B cell (primary cell): ENCODE data around the gene EFNA5. TPM values are rescaled to one million over a fixed set of nuclear protein-coding genes. Genes with fewer than 3 reads are reported as not detected.

Source experiments
- ATAC-seq: fragments of 200-7000 bp; cut with Tn5 transposase; one replicate; pipeline ENCODE4 v1.10.0; 2021; ENCODE audit warnings: low read depth, mild to moderate bottlenecking, moderate number of reproducible peaks, moderate library complexity
- CTCF ChIA-PET: fragments of 350-600 bp; sonication (Branson Sonifier 250); formaldehyde crosslinking; loops from one replicate; lab custom pipeline; 2021; ENCODE audit warnings: antibody characterized with exemption, inconsistent platforms; lab: Charles Lee
- POLR2A ChIA-PET: fragments of 350-600 bp; sonication (Branson Sonifier 250); formaldehyde crosslinking; loops from one replicate; lab custom pipeline; 2021; ENCODE audit warnings: antibody characterized with exemption; lab: Charles Lee
- DNase-seq: peaks from one replicate; pipeline ENCODE4 v3.0.0; 2013
- H2AFZ ChIP-seq: 2 replicates; pipeline ENCODE4 v1.6.1; 2012; ENCODE audit warnings: mild to moderate bottlenecking, low read depth, low read length; ENCODE audit not compliant: insufficient read depth, poor library complexity, severe bottlenecking
- H3K27ac ChIP-seq, 2 donors: 1 replicate in 1 of 2; 2 replicates in 1 of 2; pipeline ENCODE4 v1.5.1; 2012 to 2013; ENCODE audit warnings: low read length in 2 of 2, mild to moderate bottlenecking in 2 of 2, moderate library complexity in 1 of 2
- H3K27me3 ChIP-seq, 4 experiments: fragments of 200-600 bp in 1 of 4; sonication (generic) in 1 of 4; replicated peaks in 1 of 4; 1 replicate in 2 of 4; 2 replicates in 2 of 4; pipeline versions ENCODE4 v1.6.1 to v1.7.0; 2013 to 2016; ENCODE audit warnings: low read length in 3 of 4, mild to moderate bottlenecking in 2 of 4, mixed read lengths in 1 of 4, moderate library complexity in 1 of 4; ENCODE audit not compliant: insufficient read depth in 4 of 4, control insufficient read depth in 3 of 4; ENCODE audit errors: control extremely low read depth in 1 of 4
- H3K36me3 ChIP-seq, 2 experiments: replicated peaks in 1 of 2; 1 replicate in 1 of 2; 2 replicates in 1 of 2; pipeline versions ENCODE4 v1.6.1 to v1.7.1; 2013; ENCODE audit warnings: low read length in 1 of 2; ENCODE audit not compliant: insufficient read depth in 2 of 2, control insufficient read depth in 1 of 2; ENCODE audit errors: control extremely low read depth in 1 of 2, extremely low read depth in 1 of 2
- H3K4me1 ChIP-seq, 2 donors: fragments of 200-600 bp in 1 of 2; sonication (generic) in 1 of 2; 1 replicate in 1 of 2; 2 replicates in 1 of 2; pipeline versions ENCODE4 v1.5.1 to v1.6.1; 2013 to 2017; ENCODE audit warnings: low read length in 2 of 2; ENCODE audit not compliant: control insufficient read depth in 2 of 2, insufficient read depth in 2 of 2
- H3K4me2 ChIP-seq: replicated peaks from 2 replicates; pipeline ENCODE3; 2012; ENCODE audit warnings: mild to moderate bottlenecking, low read depth, low read length; ENCODE audit not compliant: poor library complexity, severe bottlenecking
- H3K4me3 ChIP-seq, 5 experiments: fragments of 200-600 bp in 1 of 5; sonication (generic) in 1 of 5; 1 replicate in 3 of 5; 2 replicates in 2 of 5; pipeline versions ENCODE4 v1.5.1 to v1.7.0; 2011 to 2016; ENCODE audit warnings: low read length in 4 of 5, mild to moderate bottlenecking in 4 of 5, low read depth in 2 of 5, control low read depth in 1 of 5, moderate library complexity in 1 of 5; ENCODE audit not compliant: insufficient read depth in 1 of 5; ENCODE audit errors: control extremely low read depth in 1 of 5, extremely low read depth in 1 of 5
- H3K79me2 ChIP-seq: fragments of 200-600 bp; sonication (generic); one replicate; pipeline ENCODE4 v1.6.0; 2016; ENCODE audit warnings: low read length; ENCODE audit not compliant: control insufficient read depth, insufficient read depth
- H3K9ac ChIP-seq: fragments of 200-600 bp; sonication (generic); 2 replicates; pipeline ENCODE4 v1.6.1; 2017; ENCODE audit warnings: mild to moderate bottlenecking, low read length, moderate library complexity
- H3K9me3 ChIP-seq, 3 donors: one replicate each; pipeline versions ENCODE4 v1.6.1 to v1.7.1; 2013; ENCODE audit warnings: low read length in 2 of 3; ENCODE audit not compliant: control insufficient read depth in 2 of 3, insufficient read depth in 1 of 3; ENCODE audit errors: control extremely low read depth in 1 of 3
- H4K20me1 ChIP-seq: 2 replicates; pipeline ENCODE4 v1.6.0; 2012; ENCODE audit warnings: mild to moderate bottlenecking, low read length; ENCODE audit not compliant: insufficient read depth, control insufficient read depth, poor library complexity, severe bottlenecking
- H3K27ac Mint-ChIP-seq: one replicate; pipeline ENCODE4 v1.8.0; 2021; ENCODE audit warnings: mixed read lengths
- H3K27me3 Mint-ChIP-seq: one replicate; pipeline ENCODE4 v1.8.0; 2021; ENCODE audit warnings: mixed read lengths
- H3K4me1 Mint-ChIP-seq: one replicate; pipeline ENCODE4 v1.8.0; 2021; ENCODE audit warnings: mixed read lengths
- H3K4me3 Mint-ChIP-seq: one replicate; pipeline ENCODE4 v1.8.0; 2021; ENCODE audit warnings: mixed read lengths
- H3K9me3 Mint-ChIP-seq: one replicate; pipeline ENCODE4 v1.8.0; 2022; ENCODE audit warnings: mixed read lengths; ENCODE audit not compliant: insufficient read depth
- EZH2 ChIP-seq: IDR thresholded peaks from 2 replicates; pipeline ENCODE4 v1.6.1; 2012; ENCODE audit warnings: borderline replicate concordance, low read depth, mild to moderate bottlenecking, moderate library complexity, low read length; ENCODE audit not compliant: insufficient read depth, poor library complexity, severe bottlenecking
- WGBS: methylation state at CpG from one replicate; pipeline ENCODE4 v1.1.5; 2013; ENCODE audit warnings: missing lambda C conversion rate; ENCODE audit not compliant: insufficient coverage; 5-methylcytosine and 5-hydroxymethylcytosine counted together
- intact Hi-C: fragments of 100-400 bp; cut with micrococcal nuclease; formaldehyde crosslinking; loops from one replicate; pipeline ENCODE4 v1.10.0; 2022
- polyA plus RNA-seq: library from polyadenylated mRNA; depleted of rRNA; stranded (reverse); fragments of >200 nt; gene quantifications from 2 replicates; pipeline ENCODE4 v1.2.3, GENCODE V29; 2012
- total RNA-seq, 2 donors: library from RNA; stranded (reverse); fragments of 120-200 nt in 1 of 2; gene quantifications; 1 replicate in 1 of 2; 2 replicates in 1 of 2; pipeline versions ENCODE4 v1.2.3 to v1.2.4, GENCODE V29; 2013 to 2022
- TF ChIP-seq, protein P1 (sequence below): fragments of 200-600 bp; IDR thresholded peaks from one replicate; pipeline ENCODE4 v1.8.0; 2022; ENCODE audit warnings: antibody characterized with exemption, mild to moderate bottlenecking

The EFNA5 gene
- total and polyA plus RNA-seq, 2 donors (not counting 1 experiment from before 2014, with no cell fraction given), result not detected

DNA sequence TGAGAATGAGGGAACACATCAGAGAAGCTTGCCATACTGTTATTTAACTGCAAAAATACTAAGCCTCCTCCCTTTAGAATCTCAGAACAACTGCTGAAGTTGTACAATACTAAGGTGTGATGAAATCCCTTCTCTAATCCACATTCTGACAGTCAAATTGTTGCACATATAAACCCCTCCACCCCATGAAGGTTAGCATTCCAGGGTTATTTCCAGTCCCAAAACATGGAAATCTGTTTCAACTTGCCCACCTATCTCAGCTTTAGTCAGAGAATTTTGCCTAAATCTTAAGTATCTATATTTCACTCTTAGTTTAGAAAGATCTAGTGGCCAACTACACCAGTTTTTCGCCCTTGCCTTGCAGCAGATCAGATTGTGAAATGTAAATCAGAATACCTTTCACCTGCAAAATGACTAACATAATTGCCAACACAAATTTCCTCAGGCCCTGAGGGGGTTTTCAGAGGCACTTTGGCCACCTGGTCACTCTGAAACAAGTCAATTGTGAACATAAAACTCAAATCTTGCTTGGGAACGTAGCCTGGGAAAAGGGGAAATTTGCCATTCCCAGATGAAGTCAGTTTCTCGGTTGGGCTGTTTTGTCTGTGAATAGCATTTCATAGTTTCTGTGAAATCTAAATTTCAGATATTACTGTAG is 93.9 kb downstream of the EFNA5 start:
- no peak for ATAC-seq
- Histone ChIP-seq H3K27ac (no peak overlapping the region), H3K79me2 (no peaks in the 10 kb centered on the region), H3K27me3 (peaks cover 0 to 4% (median under 1%) of the 10 kb centered on the region in 4 experiments), H3K4me3 (no peak overlapping the region), H3K36me3 (no peaks in the 10 kb centered on the region), H4K20me1 (no peaks in the 10 kb centered on the region), H3K9ac (no peak overlapping the region), H3K4me1 (peaks cover 0 to 3% of the 10 kb centered on the region in 2 donors), H3K9me3 (no peaks in the 10 kb centered on the region), H3K4me2 (no peak overlapping the region), H2AFZ (no peak overlapping the region)
- H3K27me3 Mint-ChIP-seq, result peaks cover 24% of the 10 kb centered on the region
- H3K27ac Mint-ChIP-seq, result no peak overlapping the region
- TF ChIP-seq, protein P1, sequence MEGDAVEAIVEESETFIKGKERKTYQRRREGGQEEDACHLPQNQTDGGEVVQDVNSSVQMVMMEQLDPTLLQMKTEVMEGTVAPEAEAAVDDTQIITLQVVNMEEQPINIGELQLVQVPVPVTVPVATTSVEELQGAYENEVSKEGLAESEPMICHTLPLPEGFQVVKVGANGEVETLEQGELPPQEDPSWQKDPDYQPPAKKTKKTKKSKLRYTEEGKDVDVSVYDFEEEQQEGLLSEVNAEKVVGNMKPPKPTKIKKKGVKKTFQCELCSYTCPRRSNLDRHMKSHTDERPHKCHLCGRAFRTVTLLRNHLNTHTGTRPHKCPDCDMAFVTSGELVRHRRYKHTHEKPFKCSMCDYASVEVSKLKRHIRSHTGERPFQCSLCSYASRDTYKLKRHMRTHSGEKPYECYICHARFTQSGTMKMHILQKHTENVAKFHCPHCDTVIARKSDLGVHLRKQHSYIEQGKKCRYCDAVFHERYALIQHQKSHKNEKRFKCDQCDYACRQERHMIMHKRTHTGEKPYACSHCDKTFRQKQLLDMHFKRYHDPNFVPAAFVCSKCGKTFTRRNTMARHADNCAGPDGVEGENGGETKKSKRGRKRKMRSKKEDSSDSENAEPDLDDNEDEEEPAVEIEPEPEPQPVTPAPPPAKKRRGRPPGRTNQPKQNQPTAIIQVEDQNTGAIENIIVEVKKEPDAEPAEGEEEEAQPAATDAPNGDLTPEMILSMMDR, result no peak
- no peak for TF ChIP-seq EZH2
- 78% methylated on average over 2 of the region's 3 CpGs for WGBS
- no peaks in the 10 kb centered on the region for H3K9me3 Mint-ChIP-seq
- H3K4me1 Mint-ChIP-seq, result peaks cover 3% of the 10 kb centered on the region
- ChIA-PET CTCF (no interaction called here), POLR2A (no interaction called here)
- H3K4me3 Mint-ChIP-seq, result no peak overlapping the region
- no peak for DNase-seq
- intact Hi-C loops, result no loop called here

DNA sequence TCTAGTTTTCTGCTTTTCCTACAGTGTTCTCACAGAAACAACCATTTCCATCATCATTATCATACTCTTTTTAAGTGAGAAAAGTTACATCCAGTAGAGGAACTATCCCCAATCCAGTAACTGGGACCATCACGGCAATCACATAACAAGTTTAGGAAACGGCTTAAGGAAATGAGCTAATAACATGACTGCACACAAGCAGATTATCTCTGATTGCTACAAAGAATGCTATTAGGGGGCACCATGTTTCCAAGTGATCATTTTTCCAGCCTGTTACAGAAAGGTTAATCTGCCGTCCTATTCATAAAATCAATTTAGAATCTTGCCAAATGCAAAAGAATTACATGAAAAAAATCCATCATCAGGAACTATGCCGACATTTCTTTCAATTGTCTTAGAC is 94.6 kb downstream of the EFNA5 start:
- POLR2A ChIA-PET, result no interaction called here
- Mint-ChIP-seq H3K9me3 (no peaks in the 10 kb centered on the region), H3K4me3 (no peak overlapping the region), H3K27ac (no peak overlapping the region), H3K4me1 (peaks cover 10% of the 10 kb centered on the region), H3K27me3 (peaks cover 22% of the 10 kb centered on the region)
- 88% methylated on average over 3 of the region's 4 CpGs for WGBS
- intact Hi-C loops, result no loop called here
- Histone ChIP-seq H3K9me3 (no peaks in the 10 kb centered on the region), H4K20me1 (no peaks in the 10 kb centered on the region), H3K79me2 (no peaks in the 10 kb centered on the region), H3K4me1 (peaks cover 5 to 10% of the 10 kb centered on the region in 2 donors), H3K36me3 (no peaks in the 10 kb centered on the region), H2AFZ (no peak overlapping the region), H3K27me3 (peaks cover 0 to 11% (median 4%) of the 10 kb centered on the region in 4 experiments), H3K27ac (no peak overlapping the region), H3K4me2 (no peak overlapping the region), H3K4me3 (no peak overlapping the region), H3K9ac (no peak overlapping the region)
- DNase-seq, result no peak
- no peak for ATAC-seq
- TF ChIP-seq, protein P1, result no peak
- CTCF ChIA-PET, result no interaction called here
